Hepatocyte (in vitro differentiated cells): ENCODE data around the gene AMZ2.
"Not testable (repeated sequence)": the region's sequence is repeated elsewhere in the genome, so short reads cannot be mapped to it uniquely, and the experiment has no call there.

Experiments
- EZH2 ChIP-seq: fragments of 200-600 bp; sonication (generic); IDR thresholded peaks from 2 replicates; pipeline ENCODE4 v1.6.1; 2016; ENCODE audit warnings: antibody characterized with exemption, mild to moderate bottlenecking, borderline replicate concordance
- TF ChIP-seq, protein P1 (sequence below): fragments of 200-600 bp; sonication (generic); IDR thresholded peaks from 2 replicates; pipeline ENCODE4 v1.5.1; 2016; ENCODE audit warnings: antibody characterized with exemption, mild to moderate bottlenecking; ENCODE audit not compliant: poor library complexity

DNA sequence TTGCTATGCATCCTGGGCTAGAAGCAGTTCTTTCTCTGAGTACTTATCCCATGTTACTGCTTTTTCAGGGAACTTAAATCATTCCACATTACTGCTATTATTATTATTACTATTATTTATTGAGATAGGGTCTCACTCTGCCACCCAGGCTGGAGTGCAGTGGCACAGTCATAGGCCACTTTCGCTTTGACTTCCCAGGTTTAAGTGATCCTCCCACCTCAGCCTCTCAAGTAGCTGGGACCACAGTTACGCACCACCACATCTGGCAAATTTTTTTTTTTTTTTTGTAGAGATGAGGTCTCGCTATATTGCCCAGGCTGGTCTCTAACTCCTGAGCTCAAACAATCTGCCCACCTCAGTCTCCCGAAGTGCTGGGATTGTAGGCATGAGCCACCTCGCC is 28.4 kb upstream of the AMZ2 start:
- TF ChIP-seq, protein P1, sequence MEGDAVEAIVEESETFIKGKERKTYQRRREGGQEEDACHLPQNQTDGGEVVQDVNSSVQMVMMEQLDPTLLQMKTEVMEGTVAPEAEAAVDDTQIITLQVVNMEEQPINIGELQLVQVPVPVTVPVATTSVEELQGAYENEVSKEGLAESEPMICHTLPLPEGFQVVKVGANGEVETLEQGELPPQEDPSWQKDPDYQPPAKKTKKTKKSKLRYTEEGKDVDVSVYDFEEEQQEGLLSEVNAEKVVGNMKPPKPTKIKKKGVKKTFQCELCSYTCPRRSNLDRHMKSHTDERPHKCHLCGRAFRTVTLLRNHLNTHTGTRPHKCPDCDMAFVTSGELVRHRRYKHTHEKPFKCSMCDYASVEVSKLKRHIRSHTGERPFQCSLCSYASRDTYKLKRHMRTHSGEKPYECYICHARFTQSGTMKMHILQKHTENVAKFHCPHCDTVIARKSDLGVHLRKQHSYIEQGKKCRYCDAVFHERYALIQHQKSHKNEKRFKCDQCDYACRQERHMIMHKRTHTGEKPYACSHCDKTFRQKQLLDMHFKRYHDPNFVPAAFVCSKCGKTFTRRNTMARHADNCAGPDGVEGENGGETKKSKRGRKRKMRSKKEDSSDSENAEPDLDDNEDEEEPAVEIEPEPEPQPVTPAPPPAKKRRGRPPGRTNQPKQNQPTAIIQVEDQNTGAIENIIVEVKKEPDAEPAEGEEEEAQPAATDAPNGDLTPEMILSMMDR: not testable (repeated sequence)
- TF ChIP-seq EZH2: not testable (repeated sequence)
